GM23338 (cell line): ENCODE measurements around the gene RIOX2. TPM values are rescaled to one million over a fixed set of nuclear protein-coding genes. Genes with fewer than 3 reads are reported as not detected.

Experiments
- ATAC-seq: fragments of 200-7000 bp; cut with Tn5 transposase; 3 replicates; pipeline ENCODE4 v1.9.1; 2020
- DNase-seq: peaks from one replicate; pipeline ENCODE4 v3.0.0-alpha.2; 2015; ENCODE audit warnings: low spot score
- H2AFZ ChIP-seq: fragments of 200-600 bp; sonication (generic); 2 replicates; pipeline ENCODE4 v1.8.0; 2016; ENCODE audit warnings: antibody characterized with exemption, mild to moderate bottlenecking, moderate library complexity
- H3F3A ChIP-seq: fragments of 200-600 bp; sonication (generic); replicated peaks from 2 replicates; pipeline ENCODE4 v1.8.0; 2017; ENCODE audit warnings: antibody characterized with exemption, mixed run types, low read depth
- H3K27ac ChIP-seq: fragments of 200-600 bp; sonication (generic); 2 replicates; pipeline ENCODE4 v1.6.1; 2016; ENCODE audit warnings: low read depth
- H3K27me3 ChIP-seq: fragments of 200-600 bp; sonication (generic); 2 replicates; pipeline ENCODE4 v1.8.0; 2016; ENCODE audit warnings: mild to moderate bottlenecking, mixed run types, moderate library complexity; ENCODE audit not compliant: insufficient read depth
- H3K36me3 ChIP-seq: fragments of 200-600 bp; sonication (generic); 2 replicates; pipeline ENCODE4 v1.8.0; 2016; ENCODE audit warnings: mild to moderate bottlenecking; ENCODE audit not compliant: insufficient read depth
- H3K4me1 ChIP-seq: fragments of 200-600 bp; sonication (generic); 2 replicates; pipeline ENCODE4 v1.8.0; 2016; ENCODE audit warnings: mild to moderate bottlenecking, moderate library complexity; ENCODE audit not compliant: insufficient read depth
- H3K4me2 ChIP-seq: fragments of 200-600 bp; sonication (generic); 2 replicates; pipeline ENCODE4 v1.7.1; 2017; ENCODE audit warnings: mixed run types
- H3K4me3 ChIP-seq: fragments of 200-600 bp; sonication (generic); 2 replicates; pipeline ENCODE4 v1.6.1; 2016; ENCODE audit warnings: mixed run types
- H3K79me2 ChIP-seq: fragments of 200-600 bp; sonication (generic); replicated peaks from 2 replicates; pipeline ENCODE4 v1.8.0; 2017; ENCODE audit warnings: mild to moderate bottlenecking; ENCODE audit not compliant: insufficient read depth
- H3K9me2 ChIP-seq: fragments of 200-600 bp; sonication (generic); 2 replicates; pipeline ENCODE4 v1.8.0; 2017; ENCODE audit not compliant: insufficient read depth
- H4K20me1 ChIP-seq: fragments of 200-600 bp; sonication (generic); replicated peaks from 2 replicates; pipeline ENCODE4 v1.8.0; 2017; ENCODE audit warnings: mild to moderate bottlenecking; ENCODE audit not compliant: insufficient read depth
- H3K27ac Mint-ChIP-seq: 2 replicates; pipeline ENCODE4 v1.8.0; 2020; ENCODE audit warnings: inconsistent platforms, mild to moderate bottlenecking, moderate library complexity, mixed read lengths
- H3K27me3 Mint-ChIP-seq: 3 replicates; pipeline ENCODE4 v1.8.0; 2022; ENCODE audit warnings: low read depth, mild to moderate bottlenecking, moderate library complexity, mixed read lengths, inconsistent platforms; ENCODE audit not compliant: insufficient read depth, poor library complexity
- H3K36me3 Mint-ChIP-seq: 3 replicates; pipeline ENCODE4 v1.8.0; 2021; ENCODE audit warnings: low read depth, mild to moderate bottlenecking, inconsistent platforms, moderate library complexity, mixed read lengths
- H3K4me1 Mint-ChIP-seq: 3 replicates; pipeline ENCODE4 v1.8.0; 2020; ENCODE audit warnings: mild to moderate bottlenecking, inconsistent platforms, mixed read lengths
- H3K4me3 Mint-ChIP-seq: 3 replicates; pipeline ENCODE4 v1.8.0; 2021; ENCODE audit warnings: moderate library complexity, mild to moderate bottlenecking, inconsistent platforms, mixed read lengths
- H3K9me3 Mint-ChIP-seq: 3 replicates; pipeline ENCODE4 v1.8.0; 2020; ENCODE audit warnings: moderate library complexity, mild to moderate bottlenecking, inconsistent platforms, mixed read lengths
- CREB1 ChIP-seq: fragments of 250-450 bp; sonication (Bioruptor Pico); IDR thresholded peaks from 2 replicates; pipeline ENCODE4 v1.5.0; 2020; ENCODE audit warnings: low read depth, mild to moderate bottlenecking, moderate library complexity
- EZH2 ChIP-seq: fragments of 200-600 bp; sonication (generic); IDR thresholded peaks from one replicate; pipeline ENCODE4 v1.8.0; 2017; ENCODE audit warnings: antibody characterized with exemption, mild to moderate bottlenecking, low read depth; ENCODE audit not compliant: unreplicated experiment
- EZH2phosphoT487 ChIP-seq: fragments of 200-600 bp; sonication (generic); IDR thresholded peaks from one replicate; pipeline ENCODE4 v1.8.1; 2018; ENCODE audit warnings: antibody characterized with exemption; ENCODE audit not compliant: unreplicated experiment
- NANOG ChIP-seq: IDR thresholded peaks from 2 replicates; pipeline ENCODE4 v1.6.1; 2016; ENCODE audit warnings: antibody characterized with exemption, borderline replicate concordance
- POLR2AphosphoS5 ChIP-seq: IDR thresholded peaks from 2 replicates; pipeline ENCODE4 v1.6.1; 2016; ENCODE audit warnings: antibody characterized with exemption, low read depth
- STAT1 ChIP-seq: IDR thresholded peaks from one replicate; pipeline ENCODE4 v1.6.1; 2016; ENCODE audit warnings: antibody characterized with exemption; ENCODE audit not compliant: unreplicated experiment
- ZNF114 ChIP-seq: fragments of 250-450 bp; sonication (Bioruptor Pico); IDR thresholded peaks from 2 replicates; pipeline ENCODE4 v1.5.0; 2020; ENCODE audit warnings: mild to moderate bottlenecking, moderate library complexity
- ZNF331 ChIP-seq: fragments of 250-450 bp; sonication (Bioruptor Pico); IDR thresholded peaks from 2 replicates; pipeline ENCODE4 v1.5.0; 2020; ENCODE audit warnings: low read depth, mild to moderate bottlenecking, moderate library complexity
- polyA plus RNA-seq: library from polyadenylated mRNA; unstranded; fragments of >200 nt; fragmentation: Nextera tagmentation; extraction: Ambion mirVana; gene quantifications from 2 replicates; pipeline ENCODE4 v1.2.1, GENCODE V29; 2016
- total RNA-seq: library from RNA; depleted of rRNA; stranded (reverse); fragments of >200 nt; shearing (Covaris generic); gene quantifications from 2 replicates; pipeline ENCODE4 v1.2.3, GENCODE V29; 2014
- TF ChIP-seq, protein P1 (sequence below), 2 experiments: fragments of 200-600 bp in 1 of 2; sonication (generic) in 1 of 2; conservative IDR thresholded peaks; 2 replicates each; pipeline versions ENCODE4 v1.5.1 to v1.6.1; 2016 to 2017; ENCODE audit warnings: antibody characterized with exemption in 2 of 2, low read depth in 2 of 2, mild to moderate bottlenecking in 2 of 2, moderate library complexity in 1 of 2
- TF ChIP-seq, protein P2 (sequence below): fragments of 250-450 bp; sonication (Bioruptor Pico); IDR thresholded peaks from 2 replicates; pipeline ENCODE4 v1.5.0; 2020; ENCODE audit warnings: mild to moderate bottlenecking, moderate library complexity
- TF ChIP-seq, protein P3 (sequence below): IDR thresholded peaks from 2 replicates; pipeline ENCODE4 v1.6.1; 2016; ENCODE audit warnings: antibody characterized with exemption

RIOX2 gene
- total and polyA plus RNA-seq, 2 experiments from 2014 or later = 9.0 to 10.7 TPM

DNA sequence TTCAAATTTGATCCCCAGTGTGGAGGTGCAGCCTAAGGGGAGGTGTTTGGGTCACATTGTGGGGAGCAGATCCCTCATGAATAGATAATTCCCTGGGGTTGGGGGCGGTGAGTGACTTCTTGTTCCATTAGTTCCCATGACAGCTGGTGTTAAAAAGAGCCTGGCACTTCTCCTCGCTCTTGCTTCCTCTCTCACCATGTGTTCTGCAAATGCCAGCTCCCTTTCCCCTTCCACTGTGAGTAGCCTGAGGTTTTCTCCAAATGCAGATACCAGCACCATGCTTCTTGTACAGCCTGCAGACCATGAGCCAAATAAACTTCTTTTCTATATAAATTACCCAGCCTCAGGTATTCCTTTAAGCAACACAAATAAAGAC, 23.1 kb downstream of the RIOX2 start:
- Histone ChIP-seq H3K79me2 (no peaks in the 10 kb centered on the region), H3K4me1 (no peaks in the 10 kb centered on the region), H2AFZ (no peak overlapping the region), H3K27ac (no peak overlapping the region), H3K27me3 (no peaks in the 10 kb centered on the region), H4K20me1 (no peaks in the 10 kb centered on the region; the same call in 1 of the 2 replicates), H3K36me3 (peaks cover 3% of the 10 kb centered on the region; the same call in 1 of the 2 replicates), H3F3A (no peaks in the 10 kb centered on the region), H3K9me2 (no peaks in the 10 kb centered on the region), H3K4me3 (no peak overlapping the region), H3K4me2 (no peak overlapping the region)
- Mint-ChIP-seq H3K9me3 (no peaks in the 10 kb centered on the region), H3K27me3 (no peaks in the 10 kb centered on the region), H3K4me1 (peaks cover 3% of the 10 kb centered on the region; the same call in 2 of the 3 replicates), H3K36me3 (peaks cover 29% of the 10 kb centered on the region), H3K4me3 (no peak overlapping the region), H3K27ac (no peak overlapping the region)
- ATAC-seq (no peak), DNase-seq (no peak)
- TF ChIP-seq ZNF114 (CRISPR knock-in tag) (no peak), EZH2 (no peak), CREB1 (CRISPR knock-in tag) (no peak), ZNF331 (CRISPR knock-in tag) (no peak), POLR2AphosphoS5 (no peak), STAT1 (no peak), NANOG (no peak), EZH2phosphoT487 (no peak)
- TF ChIP-seq, protein P1, sequence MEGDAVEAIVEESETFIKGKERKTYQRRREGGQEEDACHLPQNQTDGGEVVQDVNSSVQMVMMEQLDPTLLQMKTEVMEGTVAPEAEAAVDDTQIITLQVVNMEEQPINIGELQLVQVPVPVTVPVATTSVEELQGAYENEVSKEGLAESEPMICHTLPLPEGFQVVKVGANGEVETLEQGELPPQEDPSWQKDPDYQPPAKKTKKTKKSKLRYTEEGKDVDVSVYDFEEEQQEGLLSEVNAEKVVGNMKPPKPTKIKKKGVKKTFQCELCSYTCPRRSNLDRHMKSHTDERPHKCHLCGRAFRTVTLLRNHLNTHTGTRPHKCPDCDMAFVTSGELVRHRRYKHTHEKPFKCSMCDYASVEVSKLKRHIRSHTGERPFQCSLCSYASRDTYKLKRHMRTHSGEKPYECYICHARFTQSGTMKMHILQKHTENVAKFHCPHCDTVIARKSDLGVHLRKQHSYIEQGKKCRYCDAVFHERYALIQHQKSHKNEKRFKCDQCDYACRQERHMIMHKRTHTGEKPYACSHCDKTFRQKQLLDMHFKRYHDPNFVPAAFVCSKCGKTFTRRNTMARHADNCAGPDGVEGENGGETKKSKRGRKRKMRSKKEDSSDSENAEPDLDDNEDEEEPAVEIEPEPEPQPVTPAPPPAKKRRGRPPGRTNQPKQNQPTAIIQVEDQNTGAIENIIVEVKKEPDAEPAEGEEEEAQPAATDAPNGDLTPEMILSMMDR (conservative IDR thresholded peaks at IDR 0.05; ENCODE audit: low read depth in 2 of 2) = no peak
- TF ChIP-seq, protein P2, sequence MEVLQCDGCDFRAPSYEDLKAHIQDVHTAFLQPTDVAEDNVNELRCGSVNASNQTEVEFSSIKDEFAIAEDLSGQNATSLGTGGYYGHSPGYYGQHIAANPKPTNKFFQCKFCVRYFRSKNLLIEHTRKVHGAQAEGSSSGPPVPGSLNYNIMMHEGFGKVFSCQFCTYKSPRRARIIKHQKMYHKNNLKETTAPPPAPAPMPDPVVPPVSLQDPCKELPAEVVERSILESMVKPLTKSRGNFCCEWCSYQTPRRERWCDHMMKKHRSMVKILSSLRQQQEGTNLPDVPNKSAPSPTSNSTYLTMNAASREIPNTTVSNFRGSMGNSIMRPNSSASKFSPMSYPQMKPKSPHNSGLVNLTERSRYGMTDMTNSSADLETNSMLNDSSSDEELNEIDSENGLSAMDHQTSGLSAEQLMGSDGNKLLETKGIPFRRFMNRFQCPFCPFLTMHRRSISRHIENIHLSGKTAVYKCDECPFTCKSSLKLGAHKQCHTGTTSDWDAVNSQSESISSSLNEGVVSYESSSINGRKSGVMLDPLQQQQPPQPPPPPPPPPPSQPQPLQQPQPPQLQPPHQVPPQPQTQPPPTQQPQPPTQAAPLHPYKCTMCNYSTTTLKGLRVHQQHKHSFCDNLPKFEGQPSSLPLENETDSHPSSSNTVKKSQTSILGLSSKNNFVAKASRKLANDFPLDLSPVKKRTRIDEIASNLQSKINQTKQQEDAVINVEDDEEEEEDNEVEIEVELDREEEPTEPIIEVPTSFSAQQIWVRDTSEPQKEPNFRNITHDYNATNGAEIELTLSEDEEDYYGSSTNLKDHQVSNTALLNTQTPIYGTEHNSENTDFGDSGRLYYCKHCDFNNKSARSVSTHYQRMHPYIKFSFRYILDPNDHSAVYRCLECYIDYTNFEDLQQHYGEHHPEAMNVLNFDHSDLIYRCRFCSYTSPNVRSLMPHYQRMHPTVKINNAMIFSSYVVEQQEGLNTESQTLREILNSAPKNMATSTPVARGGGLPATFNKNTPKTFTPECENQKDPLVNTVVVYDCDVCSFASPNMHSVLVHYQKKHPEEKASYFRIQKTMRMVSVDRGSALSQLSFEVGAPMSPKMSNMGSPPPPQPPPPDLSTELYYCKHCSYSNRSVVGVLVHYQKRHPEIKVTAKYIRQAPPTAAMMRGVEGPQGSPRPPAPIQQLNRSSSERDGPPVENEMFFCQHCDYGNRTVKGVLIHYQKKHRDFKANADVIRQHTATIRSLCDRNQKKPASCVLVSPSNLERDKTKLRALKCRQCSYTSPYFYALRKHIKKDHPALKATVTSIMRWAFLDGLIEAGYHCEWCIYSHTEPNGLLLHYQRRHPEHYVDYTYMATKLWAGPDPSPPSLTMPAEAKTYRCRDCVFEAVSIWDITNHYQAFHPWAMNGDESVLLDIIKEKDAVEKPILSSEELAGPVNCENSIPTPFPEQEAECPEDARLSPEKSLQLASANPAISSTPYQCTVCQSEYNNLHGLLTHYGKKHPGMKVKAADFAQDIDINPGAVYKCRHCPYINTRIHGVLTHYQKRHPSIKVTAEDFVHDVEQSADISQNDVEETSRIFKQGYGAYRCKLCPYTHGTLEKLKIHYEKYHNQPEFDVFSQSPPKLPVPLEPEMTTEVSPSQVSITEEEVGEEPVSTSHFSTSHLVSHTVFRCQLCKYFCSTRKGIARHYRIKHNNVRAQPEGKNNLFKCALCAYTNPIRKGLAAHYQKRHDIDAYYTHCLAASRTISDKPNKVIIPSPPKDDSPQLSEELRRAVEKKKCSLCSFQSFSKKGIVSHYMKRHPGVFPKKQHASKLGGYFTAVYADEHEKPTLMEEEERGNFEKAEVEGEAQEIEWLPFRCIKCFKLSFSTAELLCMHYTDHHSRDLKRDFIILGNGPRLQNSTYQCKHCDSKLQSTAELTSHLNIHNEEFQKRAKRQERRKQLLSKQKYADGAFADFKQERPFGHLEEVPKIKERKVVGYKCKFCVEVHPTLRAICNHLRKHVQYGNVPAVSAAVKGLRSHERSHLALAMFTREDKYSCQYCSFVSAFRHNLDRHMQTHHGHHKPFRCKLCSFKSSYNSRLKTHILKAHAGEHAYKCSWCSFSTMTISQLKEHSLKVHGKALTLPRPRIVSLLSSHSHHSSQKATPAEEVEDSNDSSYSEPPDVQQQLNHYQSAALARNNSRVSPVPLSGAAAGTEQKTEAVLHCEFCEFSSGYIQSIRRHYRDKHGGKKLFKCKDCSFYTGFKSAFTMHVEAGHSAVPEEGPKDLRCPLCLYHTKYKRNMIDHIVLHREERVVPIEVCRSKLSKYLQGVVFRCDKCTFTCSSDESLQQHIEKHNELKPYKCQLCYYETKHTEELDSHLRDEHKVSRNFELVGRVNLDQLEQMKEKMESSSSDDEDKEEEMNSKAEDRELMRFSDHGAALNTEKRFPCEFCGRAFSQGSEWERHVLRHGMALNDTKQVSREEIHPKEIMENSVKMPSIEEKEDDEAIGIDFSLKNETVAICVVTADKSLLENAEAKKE (CRISPR knock-in tag) = no peak
- TF ChIP-seq, protein P3, sequence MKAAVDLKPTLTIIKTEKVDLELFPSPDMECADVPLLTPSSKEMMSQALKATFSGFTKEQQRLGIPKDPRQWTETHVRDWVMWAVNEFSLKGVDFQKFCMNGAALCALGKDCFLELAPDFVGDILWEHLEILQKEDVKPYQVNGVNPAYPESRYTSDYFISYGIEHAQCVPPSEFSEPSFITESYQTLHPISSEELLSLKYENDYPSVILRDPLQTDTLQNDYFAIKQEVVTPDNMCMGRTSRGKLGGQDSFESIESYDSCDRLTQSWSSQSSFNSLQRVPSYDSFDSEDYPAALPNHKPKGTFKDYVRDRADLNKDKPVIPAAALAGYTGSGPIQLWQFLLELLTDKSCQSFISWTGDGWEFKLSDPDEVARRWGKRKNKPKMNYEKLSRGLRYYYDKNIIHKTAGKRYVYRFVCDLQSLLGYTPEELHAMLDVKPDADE = no peak
